ENCODE data around the gene ABI2. TPM values are rescaled to one million over a fixed set of nuclear protein-coding genes. Genes with fewer than 3 reads are reported as not detected.
"Not testable (repeated sequence)": the region's sequence is repeated elsewhere in the genome, so short reads cannot be mapped to it uniquely, and the experiment has no call there.

ABI2 gene
- total RNA-seq, 1 experiment from 2014 or later: 50.7 TPM

DNA sequence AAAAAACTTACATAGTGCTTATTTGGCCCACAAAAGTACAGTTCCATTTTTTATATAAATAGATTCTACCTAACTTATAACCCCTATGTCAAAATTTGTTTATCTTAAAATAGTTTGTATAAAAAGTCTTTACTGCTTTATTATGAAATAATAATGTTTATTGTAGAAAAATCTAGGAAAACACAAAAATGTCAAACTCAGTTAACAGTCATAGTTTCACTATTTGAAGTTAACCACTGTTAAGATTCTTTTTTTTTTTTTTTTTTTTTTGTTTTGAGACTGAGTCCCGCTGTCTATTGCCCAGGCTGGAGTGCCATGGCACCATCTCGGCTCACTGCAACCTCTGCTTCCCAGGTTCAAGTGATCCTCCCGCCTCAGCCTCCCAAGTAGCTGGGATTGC is 26.5 kb upstream of the ABI2 start:
- Histone ChIP-seq H3K4me1 (ENCODE audit: insufficient read depth, low read length) (no peaks in the 10 kb centered on the region), H3K27me3 (ENCODE audit: low read length) (no peaks in the 10 kb centered on the region), H3K4me3 (ENCODE audit: low read length) (no peak overlapping the region), H3K9me3 (ENCODE audit: low read length) (no peaks in the 10 kb centered on the region), H3F3A (ENCODE audit: low read length, unreplicated experiment) (no peaks in the 10 kb centered on the region), H3K9ac (ENCODE audit: low read length) (no peak overlapping the region), H3K79me2 (ENCODE audit: low read length) (no peaks in the 10 kb centered on the region), H3K27ac (ENCODE audit: low read length) (no peak overlapping the region), H3K9me2 (replicated peaks; ENCODE audit: low read length) (no peaks in the 10 kb centered on the region), H4K20me1 (ENCODE audit: low read length) (no peaks in the 10 kb centered on the region), H3K4me2 (ENCODE audit: low read length) (no peak overlapping the region), H3K36me3 (ENCODE audit: low read depth, low read length) (no peaks in the 10 kb centered on the region), H2AFZ (ENCODE audit: low read length) (no peak overlapping the region)
- BruUV-seq (replicated peaks): no TSS peak
- ChIA-PET POLR2A (ENCODE audit: unreplicated experiment) (no interaction called here), CTCF (no interaction called here)
- intact Hi-C loops (cut with micrococcal nuclease): no loop called here
- no peak for TF ChIP-seq EZH2phosphoT487 (IDR thresholded peaks at IDR 0.05; ENCODE audit: borderline replicate concordance, low read length)
- no peak for TF ChIP-seq EZH2 (IDR thresholded peaks at IDR 0.05; ENCODE audit: low read length, unreplicated experiment)
- ATAC-seq: no peak
- no peak for DNase-seq

DNA sequence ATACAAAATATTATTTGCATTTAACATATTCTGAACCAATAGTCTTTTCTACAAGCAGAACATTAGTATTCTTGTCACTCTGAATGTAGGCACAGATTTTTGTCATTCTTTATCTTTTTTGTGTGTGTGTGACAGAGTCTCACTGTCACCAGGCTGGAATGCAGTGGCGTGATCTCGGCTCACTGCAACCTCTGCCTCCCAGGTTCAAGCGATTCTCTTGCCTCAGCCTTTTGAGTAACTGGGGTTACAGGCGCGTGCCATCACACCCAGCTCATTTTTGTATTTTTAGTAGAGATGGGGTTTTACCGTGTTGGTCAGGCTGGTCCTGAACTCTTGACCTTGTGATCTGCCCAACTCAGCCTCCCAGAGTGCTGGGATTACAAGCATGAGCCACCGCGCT is 25.6 kb upstream of the ABI2 start:
- H3K27ac ChIP-seq (ENCODE audit: low read length); H3K9me2 ChIP-seq (replicated peaks; ENCODE audit: low read length); DNase-seq; BruUV-seq (replicated peaks); H2AFZ ChIP-seq (ENCODE audit: low read length); intact Hi-C loops (cut with micrococcal nuclease); H3K9ac ChIP-seq (ENCODE audit: low read length); H3K27me3 ChIP-seq (ENCODE audit: low read length); H4K20me1 ChIP-seq (ENCODE audit: low read length); H3K4me2 ChIP-seq (ENCODE audit: low read length); H3F3A ChIP-seq (ENCODE audit: low read length, unreplicated experiment); H3K4me1 ChIP-seq (ENCODE audit: insufficient read depth, low read length); ATAC-seq; CTCF ChIA-PET; H3K36me3 ChIP-seq (ENCODE audit: low read depth, low read length); H3K4me3 ChIP-seq (ENCODE audit: low read length); POLR2A ChIA-PET (ENCODE audit: unreplicated experiment); H3K79me2 ChIP-seq (ENCODE audit: low read length); H3K9me3 ChIP-seq (ENCODE audit: low read length): not testable (repeated sequence)

DNA sequence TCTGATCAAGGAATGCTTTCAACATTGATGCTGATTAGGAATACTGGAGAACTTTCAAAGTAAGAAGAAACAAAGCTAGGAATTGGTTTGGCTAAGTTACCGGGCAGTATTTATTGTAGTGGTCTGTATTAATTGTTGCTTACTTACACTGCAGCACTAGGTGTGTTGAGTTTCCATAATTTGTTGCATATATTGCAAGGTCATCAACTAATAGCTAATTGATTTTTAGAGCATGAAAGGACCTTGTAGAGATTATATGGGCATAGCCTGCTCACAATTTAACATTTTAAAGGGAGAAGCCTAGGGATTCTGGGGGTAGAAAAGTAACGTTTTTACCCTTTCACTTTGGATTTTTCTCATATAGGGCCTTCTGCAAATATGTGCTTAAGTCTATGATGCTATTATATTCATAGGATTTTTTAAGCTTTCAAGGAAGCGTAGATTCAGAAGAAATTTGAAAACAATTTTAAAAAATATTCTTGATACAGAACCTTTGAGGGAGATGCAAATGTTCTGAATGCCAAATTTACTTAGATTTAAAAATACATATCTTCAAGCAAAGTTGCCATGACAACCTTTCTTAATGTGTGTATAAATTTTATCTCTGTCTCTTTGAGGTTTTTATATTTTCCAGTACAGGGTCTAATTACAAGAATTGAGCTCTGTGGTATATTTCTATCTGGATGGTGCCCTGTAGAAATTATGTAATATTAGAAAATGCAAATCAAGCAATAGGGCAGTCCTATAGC is 17.3 kb upstream of the ABI2 start:
- Histone ChIP-seq H4K20me1 (ENCODE audit: low read length) (no peaks in the 10 kb centered on the region), H2AFZ (ENCODE audit: low read length) (no peak overlapping the region), H3K9me3 (ENCODE audit: low read length) (no peaks in the 10 kb centered on the region), H3K79me2 (ENCODE audit: low read length) (no peaks in the 10 kb centered on the region), H3K9ac (ENCODE audit: low read length) (no peak overlapping the region), H3K27ac (ENCODE audit: low read length) (no peak overlapping the region), H3K27me3 (ENCODE audit: low read length) (no peaks in the 10 kb centered on the region), H3K36me3 (ENCODE audit: low read depth, low read length) (no peaks in the 10 kb centered on the region), H3K4me2 (ENCODE audit: low read length) (no peak overlapping the region), H3K4me1 (ENCODE audit: insufficient read depth, low read length) (peaks cover 10% of the 10 kb centered on the region), H3F3A (ENCODE audit: low read length, unreplicated experiment) (peaks cover 5% of the 10 kb centered on the region), H3K9me2 (replicated peaks; ENCODE audit: low read length) (no peaks in the 10 kb centered on the region), H3K4me3 (ENCODE audit: low read length) (no peak overlapping the region)
- ATAC-seq (no peak), DNase-seq (no peak)
- TF ChIP-seq EZH2phosphoT487 (IDR thresholded peaks at IDR 0.05; ENCODE audit: borderline replicate concordance, low read length): no peak
- TF ChIP-seq, protein P1, sequence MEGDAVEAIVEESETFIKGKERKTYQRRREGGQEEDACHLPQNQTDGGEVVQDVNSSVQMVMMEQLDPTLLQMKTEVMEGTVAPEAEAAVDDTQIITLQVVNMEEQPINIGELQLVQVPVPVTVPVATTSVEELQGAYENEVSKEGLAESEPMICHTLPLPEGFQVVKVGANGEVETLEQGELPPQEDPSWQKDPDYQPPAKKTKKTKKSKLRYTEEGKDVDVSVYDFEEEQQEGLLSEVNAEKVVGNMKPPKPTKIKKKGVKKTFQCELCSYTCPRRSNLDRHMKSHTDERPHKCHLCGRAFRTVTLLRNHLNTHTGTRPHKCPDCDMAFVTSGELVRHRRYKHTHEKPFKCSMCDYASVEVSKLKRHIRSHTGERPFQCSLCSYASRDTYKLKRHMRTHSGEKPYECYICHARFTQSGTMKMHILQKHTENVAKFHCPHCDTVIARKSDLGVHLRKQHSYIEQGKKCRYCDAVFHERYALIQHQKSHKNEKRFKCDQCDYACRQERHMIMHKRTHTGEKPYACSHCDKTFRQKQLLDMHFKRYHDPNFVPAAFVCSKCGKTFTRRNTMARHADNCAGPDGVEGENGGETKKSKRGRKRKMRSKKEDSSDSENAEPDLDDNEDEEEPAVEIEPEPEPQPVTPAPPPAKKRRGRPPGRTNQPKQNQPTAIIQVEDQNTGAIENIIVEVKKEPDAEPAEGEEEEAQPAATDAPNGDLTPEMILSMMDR (conservative IDR thresholded peaks at IDR 0.05; ENCODE audit: low read depth, low read length): no peak
- TF ChIP-seq EZH2 (IDR thresholded peaks at IDR 0.05; ENCODE audit: low read length, unreplicated experiment): no peak
- ChIA-PET CTCF (no interaction called here), POLR2A (ENCODE audit: unreplicated experiment) (no interaction called here)
- intact Hi-C loops (cut with micrococcal nuclease): no loop called here
- BruUV-seq (replicated peaks): no TSS peak

All from PC-3 (cell line).